ENCODE results near the gene ITGA1. TPM values are rescaled to one million over a fixed set of nuclear protein-coding genes. Genes with fewer than 3 reads are reported as not detected.

The ITGA1 gene
- total RNA-seq, 1 experiment from 2014 or later = 26.4 TPM

- Histone ChIP-seq H3K4me3 (ENCODE audit: low read depth, low read length) (no peak overlapping the region), H3K27me3 (replicated peaks; ENCODE audit: control insufficient read depth, insufficient read depth, low read length) (no peaks in the 10 kb centered on the region), H3K36me3 (ENCODE audit: control insufficient read depth, insufficient read depth, low read length) (no peaks in the 10 kb centered on the region), H3K4me1 (no peaks in the 10 kb centered on the region), H3K9me3 (0 out of 2 replicates have a peak, but pooled peaks cover 4% of the 10 kb centered on the region)
- H3K27ac Mint-ChIP-seq (ENCODE audit: unreplicated experiment) = no peak overlapping the region
- intact Hi-C loops (cut with micrococcal nuclease; ENCODE audit: unreplicated experiment) = no loop called here
- H3K4me3 Mint-ChIP-seq (ENCODE audit: unreplicated experiment) = no peak overlapping the region
- TF ChIP-seq CTCF (IDR thresholded peaks at IDR 0.05; ENCODE audit: insufficient read depth in 1 of 2, low read depth in 1 of 2, low read length in 1 of 2, severe bottlenecking in 1 of 2, unreplicated experiment in 1 of 2) = no peak
- CTCF ChIA-PET = no interaction called here
- POLR2A ChIA-PET = no interaction called here
- DNase-seq = no peak
- H3K36me3 Mint-ChIP-seq (ENCODE audit: insufficient read depth, unreplicated experiment) = no peaks in the 10 kb centered on the region
- BruUV-seq (replicated peaks) = no TSS peak
- H3K27me3 Mint-ChIP-seq (ENCODE audit: insufficient read depth, unreplicated experiment) = no peaks in the 10 kb centered on the region
- H3K9me3 Mint-ChIP-seq (ENCODE audit: unreplicated experiment) = no peaks in the 10 kb centered on the region
- H3K4me1 Mint-ChIP-seq (ENCODE audit: low read depth, unreplicated experiment) = peaks cover 6% of the 10 kb centered on the region
Observed at GRCh38 chr5:52830650-52831049, 42.9 kb downstream of the ITGA1 start.

- no peak for TF ChIP-seq CTCF (IDR thresholded peaks at IDR 0.05; ENCODE audit: insufficient read depth in 1 of 2, low read depth in 1 of 2, low read length in 1 of 2, severe bottlenecking in 1 of 2, unreplicated experiment in 1 of 2)
- CTCF ChIA-PET = no interaction called here
- intact Hi-C loops (cut with micrococcal nuclease; ENCODE audit: unreplicated experiment) = no loop called here
- POLR2A ChIA-PET = no interaction called here
- H3K4me1 ChIP-seq = no peaks in the 10 kb centered on the region
- no peaks in the 10 kb centered on the region for H3K27me3 ChIP-seq (replicated peaks; ENCODE audit: control insufficient read depth, insufficient read depth, low read length)
- no TSS peak for BruUV-seq (replicated peaks)
- H3K9me3 ChIP-seq = 0 out of 2 replicates have a peak, but pooled peaks cover 4% of the 10 kb centered on the region
- H3K36me3 ChIP-seq (ENCODE audit: control insufficient read depth, insufficient read depth, low read length) = no peaks in the 10 kb centered on the region
- Mint-ChIP-seq H3K4me1 (ENCODE audit: low read depth, unreplicated experiment) (peaks cover 6% of the 10 kb centered on the region), H3K36me3 (ENCODE audit: insufficient read depth, unreplicated experiment) (no peaks in the 10 kb centered on the region), H3K27me3 (ENCODE audit: insufficient read depth, unreplicated experiment) (no peaks in the 10 kb centered on the region), H3K4me3 (ENCODE audit: unreplicated experiment) (no peak overlapping the region), H3K27ac (ENCODE audit: unreplicated experiment) (no peak overlapping the region), H3K9me3 (ENCODE audit: unreplicated experiment) (no peaks in the 10 kb centered on the region)
- H3K4me3 ChIP-seq (ENCODE audit: low read depth, low read length) = no peak overlapping the region
- DNase-seq = no peak
Observed at GRCh38 chr5:52831786-52832511, 44.2 kb downstream of the ITGA1 start.

- no peak overlapping the region for H3K4me3 Mint-ChIP-seq (ENCODE audit: unreplicated experiment)
- CTCF ChIA-PET = no interaction called here
Observed at GRCh38 chr5:52834320-52834719, 46.6 kb downstream of the ITGA1 start.

More at GRCh38 chr5:52834320-52834719, 46.6 kb downstream of the ITGA1 start:
- POLR2A ChIA-PET = no interaction called here
- Histone ChIP-seq H3K4me3 (ENCODE audit: low read depth, low read length) (no peak overlapping the region), H3K27me3 (replicated peaks; ENCODE audit: control insufficient read depth, insufficient read depth, low read length) (no peaks in the 10 kb centered on the region), H3K9me3 (no peaks in the 10 kb centered on the region), H3K36me3 (ENCODE audit: control insufficient read depth, insufficient read depth, low read length) (no peaks in the 10 kb centered on the region), H3K4me1 (no peaks in the 10 kb centered on the region)
- intact Hi-C loops (cut with micrococcal nuclease; ENCODE audit: unreplicated experiment) = no loop called here
- TF ChIP-seq CTCF (IDR thresholded peaks at IDR 0.05; ENCODE audit: insufficient read depth in 1 of 2, low read depth in 1 of 2, low read length in 1 of 2, severe bottlenecking in 1 of 2, unreplicated experiment in 1 of 2) = no peak
- no peak for DNase-seq
- no peak overlapping the region for H3K27ac Mint-ChIP-seq (ENCODE audit: unreplicated experiment)
- no peaks in the 10 kb centered on the region for H3K9me3 Mint-ChIP-seq (ENCODE audit: unreplicated experiment)
- peaks cover 6% of the 10 kb centered on the region for H3K4me1 Mint-ChIP-seq (ENCODE audit: low read depth, unreplicated experiment)
- H3K27me3 Mint-ChIP-seq (ENCODE audit: insufficient read depth, unreplicated experiment) = no peaks in the 10 kb centered on the region
- no peaks in the 10 kb centered on the region for H3K36me3 Mint-ChIP-seq (ENCODE audit: insufficient read depth, unreplicated experiment)
- BruUV-seq (replicated peaks) = no TSS peak

All from Caco-2 (cell line).